Measurements from ENCODE around the gene SBNO2. TPM values are rescaled to one million over a fixed set of nuclear protein-coding genes. Genes with fewer than 3 reads are reported as not detected.

Gene SBNO2
- total and polyA plus RNA-seq, 9 of the 15 experiments (the other 6 are each of a cell fraction or from before 2014, with no cell fraction given): 0.01 to 46.2 (median 6.7) TPM

- 0 out of 2 replicates have a peak, but pooled peaks have one; percentile 9 for TF ChIP-seq POLR2G (IDR thresholded peaks at IDR 0.05; ENCODE audit: low read depth, low read length)
Measured at GRCh38 chr19:1065606-1066109, 108.4 kb downstream of the SBNO2 start (continued).

GRCh38 chr19:1064661-1065605 lies 109.1 kb downstream of the SBNO2 start:
- Histone ChIP-seq H3K9me1 (ENCODE audit: control insufficient read depth, insufficient read depth, low read length) (no peaks in the 10 kb centered on the region), H4K20me1 (replicated peaks; ENCODE audit: control insufficient read depth, insufficient read depth, low read length) (no peaks in the 10 kb centered on the region), H3K36me3 (ENCODE audit: control insufficient read depth, insufficient read depth, low read length) (peaks cover 19% of the 10 kb centered on the region; the same call in 2 of the 3 replicates), H2AFZ (ENCODE audit: low read depth, low read length) (no peak overlapping the region), H3K27me3 (ENCODE audit: control insufficient read depth in 2 of 2, insufficient read depth in 2 of 2, low read length in 2 of 2) (no peaks in the 10 kb centered on the region), H3K9me3 (replicated peaks; ENCODE audit: control insufficient read depth, insufficient read depth, low read depth, low read length) (no peaks in the 10 kb centered on the region), H3K4me1 (replicated peaks in 1 of 2; ENCODE audit: control insufficient read depth in 2 of 2, insufficient read depth in 2 of 2, low read length in 2 of 2) (peaks cover 9 to 80% of the 10 kb centered on the region in 2 experiments), H3K79me2 (ENCODE audit: control insufficient read depth, insufficient read depth, low read length) (no peaks in the 10 kb centered on the region), H3K4me2 (ENCODE audit: insufficient read depth, low read length) (peak overlapping the region; percentile 1; the same call in 1 of the 2 replicates), H3K27ac (ENCODE audit: extremely low read depth, low read depth, low read length) (no peak overlapping the region), H3K9ac (ENCODE audit: insufficient read depth in 1 of 2, low read depth in 2 of 2, low read length in 2 of 2) (peak overlapping the region in 1 of 2 experiments; percentile 85; a peak in 2 of 4 replicates), H3K4me3 (no peak overlapping the region)
- 57% methylated on average over 34 of the region's 60 CpGs for WGBS (ENCODE audit: insufficient coverage, low coverage, missing lambda C conversion rate)
- ATAC-seq: peak; percentile 71
- ChIA-PET POLR2A (interaction anchor here (1.3 to 1.5 kb wide), 2 partner anchors 11 to 18 kb away, joined by 3 to 5 read pairs; no protein-coding TSS in a partner anchor), CTCF (ENCODE audit: low intra/inter-chr PET ratio) (no interaction called here)
- intact Hi-C loops (cut with micrococcal nuclease): no loop called here
- BruUV-seq (replicated peaks): no TSS peak
- in situ Hi-C loops (cut with MboI): no loop called here
- peak in 1 of 4 experiments; percentile 72 for DNase-seq (ENCODE audit: extremely low read depth in 1 of 4, low spot score in 3 of 4)
- no peak for FAIRE-seq
- TF ChIP-seq RBM22 (IDR thresholded peaks at IDR 0.05; ENCODE audit: low read depth, low read length, poor library complexity, severe bottlenecking) (peak; percentile 6), ZNF699 (CRISPR knock-in tag; IDR thresholded peaks at IDR 0.05; ENCODE audit: insufficient replicate concordance) (no peak), CREB1 (IDR thresholded peaks at IDR 0.05) (no peak), CREB1 (CRISPR knock-in tag; IDR thresholded peaks at IDR 0.05) (no peak), MTA2 (IDR thresholded peaks at IDR 0.05; ENCODE audit: low read depth) (no peak), PYGO2 (tag; IDR thresholded peaks at IDR 0.05) (no peak), SAFB (IDR thresholded peaks at IDR 0.05; ENCODE audit: borderline replicate concordance, low read depth, low read length) (0 out of 2 replicates have a peak, but pooled peaks have one; percentile 41), ZNF140 (CRISPR knock-in tag; IDR thresholded peaks at IDR 0.05) (no peak), ZNF395 (CRISPR knock-in tag; IDR thresholded peaks at IDR 0.05) (no peak), ZNF197 (CRISPR knock-in tag; IDR thresholded peaks at IDR 0.05; ENCODE audit: low read depth) (no peak), BACH1 (tag; IDR thresholded peaks at IDR 0.05) (no peak), RNF219 (CRISPR knock-in tag; IDR thresholded peaks at IDR 0.05) (no peak), RBM25 (IDR thresholded peaks at IDR 0.05; ENCODE audit: low read depth, low read length, severe bottlenecking) (no peak), MAX (CRISPR knock-in tag; IDR thresholded peaks at IDR 0.05) (peak; percentile 79)
